AG09319 (cell line): ENCODE results near the gene PI4K2B.
"Not testable (repeated sequence)": the region's sequence is repeated elsewhere in the genome, so short reads cannot be mapped to it uniquely, and the experiment has no call there.

ENCODE experiments used
- DNase-seq: peaks from one replicate; pipeline ENCODE4 v3.0.0-alpha.2; 2010; ENCODE audit warnings: low read depth; ENCODE audit errors: extremely low read depth
- CTCF ChIP-seq: IDR thresholded peaks from 2 replicates; pipeline ENCODE4 v1.5.1; 2011; ENCODE audit warnings: low read depth, mild to moderate bottlenecking, inconsistent platforms, low read length, moderate library complexity

PI4K2B gene

GRCh38 chr4:25234390-25235370 is 847 bp downstream of the PI4K2B start:
- DNase-seq, result peak; percentile 42
- peak; percentile 54 for TF ChIP-seq CTCF

GRCh38 chr4:25235401-25235800 is 1.6 kb downstream of the PI4K2B start:
- no peak for DNase-seq

GRCh38 chr4:25236030-25236429 is 2.2 kb downstream of the PI4K2B start:
- not testable (repeated sequence) for DNase-seq

More at GRCh38 chr4:25235401-25235800, 1.6 kb downstream of the PI4K2B start:
- TF ChIP-seq CTCF, result no peak

- no peak for TF ChIP-seq CTCF
- DNase-seq, result no peak
Measured at GRCh38 chr4:25236971-25237370, 3.1 kb downstream of the PI4K2B start.

- TF ChIP-seq CTCF, result no peak
- DNase-seq, result no peak
Measured at GRCh38 chr4:25238052-25238451, 4.2 kb downstream of the PI4K2B start.

- DNase-seq, result not testable (repeated sequence)
Measured at GRCh38 chr4:25239528-25239927, 5.7 kb downstream of the PI4K2B start.

- DNase-seq, result not testable (repeated sequence)
Measured at GRCh38 chr4:25240754-25241210, 6.9 kb downstream of the PI4K2B start.

GRCh38 chr4:25242195-25242594 is 8.4 kb downstream of the PI4K2B start:
- not testable (repeated sequence) for DNase-seq

GRCh38 chr4:25245181-25245580 is 11.3 kb downstream of the PI4K2B start:
- no peak for TF ChIP-seq CTCF
- no peak for DNase-seq
